Lung (tissue), 12 donors: Measurements from ENCODE around the gene HNRNPAB. TPM values are rescaled to one million over a fixed set of nuclear protein-coding genes. Genes with fewer than 3 reads are reported as not detected.
"Not testable (repeated sequence)": the region's sequence is repeated elsewhere in the genome, so short reads cannot be mapped to it uniquely, and the experiment has no call there.

Source experiments
- ATAC-seq: fragments of 200-7000 bp; cut with Tn5 transposase; one replicate; pipeline ENCODE4 v1.9.1; 2020; ENCODE audit warnings: moderate number of reproducible peaks; ENCODE audit not compliant: insufficient read depth, low FRiP score
- DNase-seq, 3 donors: peaks; one replicate each; pipeline ENCODE4 v3.0.0-alpha.2; 2013 to 2017
- H3K27ac ChIP-seq, 2 donors: one replicate each; pipeline ENCODE4 v1.5.1; 2013; ENCODE audit warnings: mild to moderate bottlenecking in 2 of 2, moderate library complexity in 2 of 2, control low read depth in 1 of 2, inconsistent platforms in 1 of 2, low read depth in 1 of 2, low read length in 1 of 2
- H3K27me3 ChIP-seq, 3 donors: one replicate each; pipeline ENCODE4 v1.5.1; 2013; ENCODE audit warnings: low read length in 2 of 3; ENCODE audit not compliant: control insufficient read depth in 3 of 3, insufficient read depth in 3 of 3
- H3K36me3 ChIP-seq, 4 donors: one replicate each; pipeline ENCODE4 v1.5.1; 2013; ENCODE audit warnings: low read length in 4 of 4, mild to moderate bottlenecking in 1 of 4, moderate library complexity in 1 of 4; ENCODE audit not compliant: control insufficient read depth in 4 of 4, insufficient read depth in 4 of 4
- H3K4me1 ChIP-seq, 5 donors: one replicate each; pipeline ENCODE4 v1.5.1; 2013; ENCODE audit warnings: low read length in 5 of 5, mild to moderate bottlenecking in 2 of 5, moderate library complexity in 1 of 5; ENCODE audit not compliant: control insufficient read depth in 5 of 5, insufficient read depth in 5 of 5
- H3K4me3 ChIP-seq: one replicate; pipeline ENCODE4 v1.5.1; 2013; ENCODE audit warnings: mild to moderate bottlenecking, control low read depth, moderate library complexity
- H3K9ac ChIP-seq, 2 donors: one replicate each; pipeline ENCODE4 v1.5.1; 2013; ENCODE audit warnings: low read length in 2 of 2, control low read depth in 1 of 2; ENCODE audit not compliant: insufficient read depth in 1 of 2
- H3K9me3 ChIP-seq, 4 donors: one replicate each; pipeline ENCODE4 v1.5.1; 2013; ENCODE audit warnings: low read length in 3 of 4, mild to moderate bottlenecking in 1 of 4, moderate library complexity in 1 of 4; ENCODE audit not compliant: control insufficient read depth in 4 of 4, insufficient read depth in 3 of 4
- WGBS, 2 donors: extraction: QIAGEN DNeasy Blood & Tissue Kit; methylation state at CpG; one replicate each; pipeline ENCODE4 v1.1.7; 2013; 5-methylcytosine and 5-hydroxymethylcytosine counted together
- polyA plus RNA-seq, 2 donors: library from polyadenylated mRNA; stranded (reverse); fragments of 200-250 nt; gene quantifications; one replicate each; pipeline ENCODE4 v1.2.1, GENCODE V29; 2013
- total RNA-seq, 2 donors: library from RNA; depleted of rRNA in 1 of 2; stranded (reverse); fragments of >200 nt in 1 of 2; gene quantifications; one replicate each; pipeline ENCODE4 v1.2.1, GENCODE V29; 2014 to 2021
- TF ChIP-seq, protein P1 (sequence below): IDR thresholded peaks from 2 replicates; pipeline ENCODE4 v1.5.1; 2012; ENCODE audit warnings: mild to moderate bottlenecking; ENCODE audit errors: control extremely low read depth, extremely low read depth
- donor health status: control.
- donor health status: control.
- donor health status: Bipolar disorder and iron deficiency.
- donor health status: healthy.
- donor health status: DM: yes; HTN: yes; CAD: no.

HNRNPAB gene
- total and polyA plus RNA-seq, 4 donors: 35.9 to 168 (median 131) TPM

- 94% methylated on average over 6 of the region's 6 CpGs for whole genome bisulfite sequencing, 2 donors
- no peak for DNase-seq
- TF ChIP-seq, protein P1, sequence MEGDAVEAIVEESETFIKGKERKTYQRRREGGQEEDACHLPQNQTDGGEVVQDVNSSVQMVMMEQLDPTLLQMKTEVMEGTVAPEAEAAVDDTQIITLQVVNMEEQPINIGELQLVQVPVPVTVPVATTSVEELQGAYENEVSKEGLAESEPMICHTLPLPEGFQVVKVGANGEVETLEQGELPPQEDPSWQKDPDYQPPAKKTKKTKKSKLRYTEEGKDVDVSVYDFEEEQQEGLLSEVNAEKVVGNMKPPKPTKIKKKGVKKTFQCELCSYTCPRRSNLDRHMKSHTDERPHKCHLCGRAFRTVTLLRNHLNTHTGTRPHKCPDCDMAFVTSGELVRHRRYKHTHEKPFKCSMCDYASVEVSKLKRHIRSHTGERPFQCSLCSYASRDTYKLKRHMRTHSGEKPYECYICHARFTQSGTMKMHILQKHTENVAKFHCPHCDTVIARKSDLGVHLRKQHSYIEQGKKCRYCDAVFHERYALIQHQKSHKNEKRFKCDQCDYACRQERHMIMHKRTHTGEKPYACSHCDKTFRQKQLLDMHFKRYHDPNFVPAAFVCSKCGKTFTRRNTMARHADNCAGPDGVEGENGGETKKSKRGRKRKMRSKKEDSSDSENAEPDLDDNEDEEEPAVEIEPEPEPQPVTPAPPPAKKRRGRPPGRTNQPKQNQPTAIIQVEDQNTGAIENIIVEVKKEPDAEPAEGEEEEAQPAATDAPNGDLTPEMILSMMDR: no peak
Observed at GRCh38 chr5:178225174-178225573, 20.8 kb downstream of the HNRNPAB start.

GRCh38 chr5:178227138-178227659, 22.9 kb downstream of the HNRNPAB start:
- Histone ChIP-seq H3K36me3 (peaks cover 8 to 44% (median 36%) of the 10 kb centered on the region in 4 donors), H3K27ac (no peak overlapping the region), H3K27me3 (no peaks in the 10 kb centered on the region), H3K4me3 (no peak overlapping the region), H3K4me1 (peaks cover 0 to 25% (median 19%) of the 10 kb centered on the region in 5 donors), H3K9ac (no peak overlapping the region), H3K9me3 (peaks cover 0 to 6% (median 0%) of the 10 kb centered on the region in 4 donors)
- TF ChIP-seq, protein P1: no peak
- ATAC-seq: no peak
- DNase-seq: no peak
- WGBS, 2 donors: 97 to 99% methylated on average over 4 of the region's 4 CpGs

More at GRCh38 chr5:178225174-178225573, 20.8 kb downstream of the HNRNPAB start:
- H3K9ac ChIP-seq: no peak overlapping the region
- peaks cover 0 to 6% (median under 1%) of the 10 kb centered on the region in 4 donors for H3K9me3 ChIP-seq
- H3K4me3 ChIP-seq: no peak overlapping the region
- peaks cover 0 to 13% (median 5%) of the 10 kb centered on the region in 5 donors for H3K4me1 ChIP-seq
- ATAC-seq: no peak
- H3K36me3 ChIP-seq: peaks cover 8 to 48% (median 37%) of the 10 kb centered on the region in 4 donors
- H3K27me3 ChIP-seq: no peaks in the 10 kb centered on the region
- no peak overlapping the region for H3K27ac ChIP-seq

GRCh38 chr5:178227929-178228328, 23.6 kb downstream of the HNRNPAB start:
- 90 to 94% methylated on average over 3 of the region's 3 CpGs for WGBS, 2 donors
- ATAC-seq: no peak
- Histone ChIP-seq H3K36me3 (peaks cover 8 to 42% (median 31%) of the 10 kb centered on the region in 4 donors), H3K27me3 (no peaks in the 10 kb centered on the region), H3K4me3 (no peak overlapping the region), H3K9me3 (peaks cover 0 to 6% (median 0%) of the 10 kb centered on the region in 4 donors), H3K4me1 (peaks cover 0 to 25% (median 18%) of the 10 kb centered on the region in 5 donors), H3K27ac (no peak overlapping the region), H3K9ac (no peak overlapping the region)
- no peak for DNase-seq
- TF ChIP-seq, protein P1: no peak

GRCh38 chr5:178228609-178229008, 24.3 kb downstream of the HNRNPAB start:
- no peak for ATAC-seq
- H3K36me3 ChIP-seq: peaks cover 8 to 42% (median 31%) of the 10 kb centered on the region in 4 donors
- TF ChIP-seq, protein P1: no peak
- peaks cover 0 to 20% (median 17%) of the 10 kb centered on the region in 5 donors for H3K4me1 ChIP-seq
- no peak for DNase-seq
- no peak overlapping the region for H3K27ac ChIP-seq
- 88 to 94% methylated on average over 11 of the region's 11 CpGs for whole genome bisulfite sequencing, 2 donors
- H3K4me3 ChIP-seq: no peak overlapping the region
- H3K9me3 ChIP-seq: peaks cover 0 to 6% (median 0%) of the 10 kb centered on the region in 4 donors
- no peak overlapping the region for H3K9ac ChIP-seq
- H3K27me3 ChIP-seq: no peaks in the 10 kb centered on the region

- H3K4me1 ChIP-seq: peaks cover 0 to 18% (median 14%) of the 10 kb centered on the region in 5 donors
- not testable (repeated sequence) for H3K4me3 ChIP-seq, H3K9ac ChIP-seq, H3K27ac ChIP-seq, H3K27me3 ChIP-seq, ATAC-seq, H3K9me3 ChIP-seq, DNase-seq
- peaks cover 8 to 42% (median 31%) of the 10 kb centered on the region in 4 donors for H3K36me3 ChIP-seq
- WGBS, 2 donors: 95 to 96% methylated on average over 13 of the region's 13 CpGs
Observed at GRCh38 chr5:178229111-178229510, 24.8 kb downstream of the HNRNPAB start.
